ENCODE results near the gene OTUD5.

GRCh38 chrX:48999030-48999429 lies 41.6 kb upstream of the OTUD5 start:
- TF ChIP-seq E2F4 (CRISPR knock-in tag; IDR thresholded peaks at IDR 0.05; ENCODE audit: borderline replicate concordance, low read depth): no peak
- no peak for TF ChIP-seq CBFB (CRISPR knock-in tag; IDR thresholded peaks at IDR 0.05; ENCODE audit: low read depth)
- TF ChIP-seq, protein P1, sequence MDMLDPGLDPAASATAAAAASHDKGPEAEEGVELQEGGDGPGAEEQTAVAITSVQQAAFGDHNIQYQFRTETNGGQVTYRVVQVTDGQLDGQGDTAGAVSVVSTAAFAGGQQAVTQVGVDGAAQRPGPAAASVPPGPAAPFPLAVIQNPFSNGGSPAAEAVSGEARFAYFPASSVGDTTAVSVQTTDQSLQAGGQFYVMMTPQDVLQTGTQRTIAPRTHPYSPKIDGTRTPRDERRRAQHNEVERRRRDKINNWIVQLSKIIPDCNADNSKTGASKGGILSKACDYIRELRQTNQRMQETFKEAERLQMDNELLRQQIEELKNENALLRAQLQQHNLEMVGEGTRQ (CRISPR knock-in tag; IDR thresholded peaks at IDR 0.05): no peak
- TF ChIP-seq PREB (CRISPR knock-in tag; IDR thresholded peaks at IDR 0.05; ENCODE audit: borderline replicate concordance): no peak
- TF ChIP-seq NFE2L1 (CRISPR knock-in tag; IDR thresholded peaks at IDR 0.05): no peak
- TF ChIP-seq CTCF (IDR thresholded peaks at IDR 0.05): no peak
- no peak for TF ChIP-seq FOXK1 (CRISPR knock-in tag; IDR thresholded peaks at IDR 0.05)
